GM19372 (cell line): Measurements from ENCODE around the gene CCDC85B.

Source experiments
- ATAC-seq: cut with Tn5 transposase; IDR thresholded peaks from one replicate; pipeline ENCODE4 v1.9.1; 2021; ENCODE audit warnings: mild to moderate bottlenecking, low read depth, moderate library complexity; ENCODE audit not compliant: unreplicated experiment

CCDC85B gene

DNA sequence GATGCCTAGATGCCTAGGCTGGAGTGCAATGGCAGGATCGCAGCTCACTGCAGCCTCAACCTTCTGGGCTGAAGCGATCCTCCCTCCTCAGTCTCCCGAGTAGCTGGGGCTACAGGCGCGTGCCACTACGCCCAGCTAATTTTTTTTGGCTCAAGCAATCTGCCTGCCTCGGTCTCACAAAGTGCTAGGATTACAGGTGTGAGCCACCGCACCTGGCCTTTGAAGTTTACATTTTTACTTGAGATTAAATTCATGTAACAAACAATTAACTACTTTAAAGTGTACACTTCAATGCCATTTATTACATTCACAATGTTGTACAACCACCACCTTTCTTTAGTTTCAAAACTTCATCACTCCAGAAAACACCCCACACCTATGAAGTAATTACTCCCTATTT is 13.2 kb downstream of the CCDC85B start:
- ATAC-seq = no peak

DNA sequence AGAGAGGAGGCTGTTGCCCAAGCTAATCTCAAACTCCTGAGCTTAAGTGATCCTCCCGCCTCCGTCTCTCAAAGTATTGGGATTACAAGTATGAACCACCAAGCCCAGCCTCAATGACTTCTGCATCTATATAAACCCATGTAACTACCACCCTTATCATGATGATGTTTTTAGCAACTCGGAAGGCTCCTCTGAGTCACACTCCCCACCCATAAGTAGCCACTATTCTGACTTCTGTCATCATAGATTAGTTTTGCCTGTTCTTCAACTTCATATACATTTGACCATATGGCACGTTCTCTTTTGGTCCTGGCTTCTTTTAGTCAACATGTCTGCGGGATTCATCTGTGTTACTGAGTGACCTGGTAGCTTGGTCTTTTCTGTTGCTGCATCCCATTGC is 16.1 kb downstream of the CCDC85B start:
- ATAC-seq = no peak

GRCh38 chr11:65907878-65908277 is 17.4 kb downstream of the CCDC85B start:
- ATAC-seq = no peak

GRCh38 chr11:65911682-65912568 is 21.5 kb downstream of the CCDC85B start:
- no peak for ATAC-seq

DNA sequence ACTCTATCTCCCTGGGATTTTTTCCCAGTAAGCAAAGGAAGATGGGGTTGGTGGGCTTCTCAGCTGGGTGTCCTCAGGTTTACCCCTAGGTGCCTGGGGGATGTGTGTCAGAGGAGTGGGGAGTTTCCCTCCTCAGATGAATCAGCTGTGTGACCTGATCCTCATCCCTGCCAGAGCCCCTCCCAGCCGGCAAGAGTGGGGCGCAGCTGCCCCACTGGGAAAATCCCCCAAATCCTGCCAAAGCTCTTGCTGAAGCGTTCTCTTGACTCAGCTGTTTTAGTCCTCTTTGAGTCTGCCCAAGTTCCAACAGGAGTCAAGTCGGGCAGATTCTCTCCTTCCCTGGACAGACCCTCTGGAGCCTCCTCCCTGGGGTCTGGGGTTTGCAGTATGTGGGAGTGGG is 22.4 kb downstream of the CCDC85B start:
- no peak for ATAC-seq

DNA sequence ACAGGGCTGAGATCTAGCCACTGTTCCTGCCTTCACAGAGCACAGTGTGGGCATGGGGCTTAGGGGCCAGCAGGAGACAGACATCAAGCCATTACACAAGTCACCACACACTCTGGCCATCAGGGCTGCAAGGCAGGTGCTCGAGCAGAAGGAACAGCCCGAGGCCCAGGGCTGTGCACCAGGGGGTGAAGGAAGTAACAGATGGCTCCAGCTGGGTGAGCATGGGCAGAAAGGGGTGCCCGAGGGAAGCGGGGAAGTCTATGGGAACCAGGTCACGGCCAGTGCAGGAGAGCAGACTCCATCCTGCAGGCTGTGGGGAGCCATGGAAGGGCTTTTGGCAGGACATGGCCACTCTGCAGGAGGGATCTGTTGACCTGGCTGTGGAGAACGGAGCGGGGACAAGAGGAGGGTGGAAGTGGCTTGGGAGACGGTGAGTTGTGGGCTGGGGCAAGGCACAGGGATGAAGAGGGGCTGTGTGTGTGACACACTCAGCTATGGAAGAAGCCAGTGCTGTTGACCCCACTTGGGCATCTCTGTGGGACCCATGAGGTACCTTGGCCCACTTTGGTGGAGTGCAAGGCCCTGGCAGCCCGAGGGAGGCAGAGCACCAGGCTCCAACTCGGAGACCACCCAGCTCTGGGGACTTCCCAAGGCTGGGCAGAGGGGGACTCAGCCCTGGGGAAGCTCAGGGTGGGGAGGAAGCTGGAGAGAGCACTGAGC is 24.8 kb downstream of the CCDC85B start:
- no peak for ATAC-seq

DNA sequence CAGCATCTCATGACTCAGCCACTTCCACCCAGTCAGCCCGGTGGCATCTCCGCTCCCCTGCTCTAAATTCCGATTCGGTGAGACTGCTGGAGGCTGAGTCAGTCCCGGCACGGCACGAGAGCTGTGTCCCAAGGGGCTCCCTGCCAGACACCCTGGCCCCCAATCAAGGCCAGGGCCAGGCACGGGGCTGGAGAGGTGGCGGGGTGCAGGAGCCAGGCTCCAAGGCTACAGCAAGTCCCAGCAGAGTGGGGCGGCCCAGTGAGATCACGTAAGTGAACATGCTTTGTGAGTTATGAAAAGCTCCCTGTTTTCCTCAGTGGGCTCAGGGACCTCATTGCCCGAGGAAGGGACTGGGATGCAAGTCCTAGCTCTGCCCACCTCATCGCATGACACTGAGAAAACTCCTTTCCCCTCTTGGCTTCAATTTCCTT is 25.4 kb downstream of the CCDC85B start:
- no peak for ATAC-seq

- ATAC-seq = no peak
Observed at GRCh38 chr11:65916391-65916790, 25.9 kb downstream of the CCDC85B start.

GRCh38 chr11:65917077-65917433 is 26.6 kb downstream of the CCDC85B start:
- ATAC-seq = no peak

DNA sequence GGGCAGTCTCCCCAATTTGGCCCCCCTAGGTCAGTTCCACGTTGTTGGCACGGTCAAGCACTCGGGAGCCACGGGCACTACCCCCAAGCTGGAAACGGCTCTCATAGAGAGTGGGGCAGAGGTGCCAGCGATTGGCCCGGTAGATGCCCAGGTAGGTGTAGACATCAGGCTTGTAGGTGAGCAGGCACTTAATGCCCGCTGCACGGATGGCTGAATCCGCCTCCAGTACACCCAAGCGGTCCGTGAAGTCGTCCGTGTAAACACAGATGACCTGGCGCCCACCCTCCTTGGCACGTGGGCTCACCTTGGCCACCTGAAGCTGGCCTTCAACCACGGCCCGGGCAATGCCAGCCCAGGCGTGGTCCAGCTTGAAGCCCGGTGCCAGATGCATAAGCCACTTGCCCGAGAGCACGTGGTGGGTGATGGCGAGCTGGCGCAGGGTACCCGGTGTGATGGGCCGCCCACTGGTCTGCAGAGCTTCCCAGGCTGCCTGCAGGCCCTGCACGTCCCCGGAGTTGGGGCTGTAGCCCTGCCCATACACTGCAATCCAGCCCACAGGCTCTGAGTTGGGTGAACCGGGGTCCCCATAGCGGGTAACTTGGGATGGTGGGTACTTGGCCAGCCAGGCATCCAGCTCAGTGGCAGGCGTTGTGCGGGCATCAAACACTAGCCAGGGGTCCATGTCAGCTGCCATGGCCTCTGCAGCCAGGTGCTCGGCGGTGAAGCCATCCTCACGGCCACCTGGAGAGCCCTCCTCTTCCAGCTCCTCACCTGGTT is 27.1 kb downstream of the CCDC85B start:
- no peak for ATAC-seq

DNA sequence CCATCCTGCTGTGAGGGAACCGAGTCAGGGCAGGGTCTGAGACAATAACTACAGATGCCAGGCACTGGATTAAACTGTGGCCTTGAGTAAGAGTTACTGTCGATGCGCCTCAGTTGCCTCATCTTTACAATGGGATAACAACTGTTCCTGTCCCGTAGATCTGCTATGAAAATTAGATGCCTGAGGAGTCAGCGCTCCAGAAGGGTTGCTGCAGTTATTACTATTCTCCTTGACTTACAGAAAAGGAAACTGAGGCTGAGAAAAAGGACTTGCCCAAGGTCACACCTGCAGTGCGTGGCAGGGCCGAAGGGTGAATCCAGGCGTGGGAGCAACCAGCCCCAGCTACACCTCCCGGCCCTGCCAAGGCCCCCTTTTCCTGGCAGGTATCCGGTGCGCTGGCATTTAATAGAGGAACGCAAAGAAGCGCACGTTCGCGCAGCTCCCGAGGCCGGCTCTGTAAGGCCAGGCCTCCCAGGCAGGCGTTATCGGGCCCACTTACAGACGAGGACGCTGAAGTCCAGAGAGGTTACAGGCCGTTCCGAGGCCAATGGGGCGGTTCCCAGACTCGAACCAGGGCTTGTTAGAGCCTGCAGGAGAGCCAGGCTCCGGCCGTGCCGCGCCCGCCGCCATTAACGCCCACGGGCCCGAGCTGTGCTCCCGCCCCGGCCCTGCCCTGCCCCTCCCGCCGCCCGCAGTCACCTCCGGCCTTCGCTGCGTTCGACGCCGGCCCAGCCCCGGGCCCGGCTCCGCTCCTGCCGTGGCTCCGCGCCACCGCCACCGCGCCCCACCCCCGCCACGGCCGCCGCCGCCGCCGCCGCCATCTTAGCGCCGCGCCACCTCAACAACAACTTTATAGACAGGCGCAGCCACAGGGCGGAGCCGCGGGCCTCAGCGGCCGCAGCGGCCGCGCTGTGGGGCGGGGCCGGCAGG is 28.0 kb downstream of the CCDC85B start, which contains the start of gene C11orf68:
TSS of gene C11orf68 (minus strand) at position 852 of the 930 bp plus-strand sequence. CDS start at position 821, 31 bp downstream.
- ATAC-seq = peak; percentile 55

- ATAC-seq = peak; percentile 80
Observed at GRCh38 chr11:65919141-65919572, 28.7 kb downstream of the CCDC85B start, which contains the start of gene DRAP1. Gene DRAP1, plus strand, starts transcription at chr11:65919426. Its CDS starts 76 bp downstream, at chr11:65919502.

DNA sequence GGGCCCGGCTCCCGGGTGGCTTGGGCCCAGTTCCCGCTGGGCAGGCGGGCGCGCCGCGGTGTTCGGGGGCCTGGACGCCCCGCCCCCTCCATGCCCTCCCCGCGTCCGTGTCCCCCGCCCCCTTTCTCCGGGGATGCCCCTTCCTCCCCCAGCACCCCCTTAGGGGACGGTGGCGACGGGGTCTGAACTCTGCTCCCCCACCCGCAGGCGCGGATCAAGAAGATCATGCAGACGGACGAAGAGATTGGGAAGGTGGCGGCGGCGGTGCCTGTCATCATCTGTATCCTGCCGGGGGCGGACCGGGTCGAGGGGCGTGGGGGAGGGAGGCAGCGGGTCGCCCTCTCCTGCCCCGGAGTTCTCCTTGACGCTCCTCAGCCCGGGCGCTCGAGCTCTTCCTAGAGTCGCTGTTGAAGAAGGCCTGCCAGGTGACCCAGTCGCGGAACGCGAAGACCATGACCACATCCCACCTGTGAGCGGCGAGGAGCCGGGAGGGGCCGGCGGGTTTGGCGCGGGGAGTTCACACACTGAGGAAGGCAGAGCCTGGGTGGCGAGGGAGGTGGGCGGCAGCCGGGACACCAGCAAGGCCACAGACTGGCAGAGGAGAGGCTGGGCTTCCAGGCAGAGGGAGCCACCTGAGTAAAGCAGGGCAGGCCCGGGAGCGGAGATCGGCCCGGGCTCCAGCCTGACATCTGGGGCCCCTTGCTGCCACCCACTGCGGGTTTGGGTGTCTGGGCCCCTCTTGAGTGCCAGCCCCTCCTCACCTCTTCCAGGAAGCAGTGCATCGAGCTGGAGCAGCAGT is 29.3 kb downstream of the CCDC85B start:
- peak; percentile 41 for ATAC-seq

- ATAC-seq = no peak
Observed at GRCh38 chr11:65920372-65920802, 29.9 kb downstream of the CCDC85B start.

- ATAC-seq = no peak
Observed at GRCh38 chr11:65921033-65921555, 30.6 kb downstream of the CCDC85B start.

GRCh38 chr11:65921876-65922275 is 31.4 kb downstream of the CCDC85B start:
- ATAC-seq = no peak

GRCh38 chr11:65922565-65922964 is 32.1 kb downstream of the CCDC85B start:
- no peak for ATAC-seq

DNA sequence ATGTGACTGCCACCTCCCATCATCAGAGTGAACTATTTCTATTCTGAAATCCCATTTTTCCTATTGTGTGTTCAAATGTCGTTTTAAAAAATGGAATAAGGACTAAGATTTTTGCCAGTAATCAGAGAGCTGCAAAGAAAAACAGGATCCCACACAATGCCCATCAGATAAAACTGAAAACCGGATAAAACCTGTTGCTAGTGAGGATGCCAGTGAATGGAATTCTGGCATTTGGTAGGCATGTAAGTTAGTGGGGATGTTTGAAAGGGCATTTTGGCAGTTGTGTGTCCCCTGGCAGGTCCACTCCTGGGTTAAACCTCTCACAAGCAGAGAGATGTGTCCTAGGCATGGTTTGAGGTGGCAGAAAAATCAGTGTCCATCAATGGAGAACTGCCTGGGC is 34.9 kb downstream of the CCDC85B start:
- no peak for ATAC-seq
